RCC 7860 (cell line): ENCODE data around the gene FAM110C.

Experiments
- DNase-seq: peaks from one replicate; pipeline ENCODE4 v3.0.0-alpha.2; 2015; ENCODE audit warnings: low spot score
- FAIRE-seq: peaks from 2 replicates; lab custom pipeline; 2012; peaks lifted over from hg19 to GRCh38; lab: Jason Lieb, UNC

Gene FAM110C

GRCh38 chr2:10222-10875 is 36.0 kb downstream of the FAM110C start:
- DNase-seq = no peak
- no peak for FAIRE-seq
